Measurements from ENCODE around the gene GIPC1. TPM values are rescaled to one million over a fixed set of nuclear protein-coding genes. Genes with fewer than 3 reads are reported as not detected.

GIPC1 gene
- total and polyA plus RNA-seq, 9 donors = 14.7 to 64.5 (median 40.9) TPM

- H3K9me3 ChIP-seq = no peaks in the 10 kb centered on the region
- TF ChIP-seq, protein P1, sequence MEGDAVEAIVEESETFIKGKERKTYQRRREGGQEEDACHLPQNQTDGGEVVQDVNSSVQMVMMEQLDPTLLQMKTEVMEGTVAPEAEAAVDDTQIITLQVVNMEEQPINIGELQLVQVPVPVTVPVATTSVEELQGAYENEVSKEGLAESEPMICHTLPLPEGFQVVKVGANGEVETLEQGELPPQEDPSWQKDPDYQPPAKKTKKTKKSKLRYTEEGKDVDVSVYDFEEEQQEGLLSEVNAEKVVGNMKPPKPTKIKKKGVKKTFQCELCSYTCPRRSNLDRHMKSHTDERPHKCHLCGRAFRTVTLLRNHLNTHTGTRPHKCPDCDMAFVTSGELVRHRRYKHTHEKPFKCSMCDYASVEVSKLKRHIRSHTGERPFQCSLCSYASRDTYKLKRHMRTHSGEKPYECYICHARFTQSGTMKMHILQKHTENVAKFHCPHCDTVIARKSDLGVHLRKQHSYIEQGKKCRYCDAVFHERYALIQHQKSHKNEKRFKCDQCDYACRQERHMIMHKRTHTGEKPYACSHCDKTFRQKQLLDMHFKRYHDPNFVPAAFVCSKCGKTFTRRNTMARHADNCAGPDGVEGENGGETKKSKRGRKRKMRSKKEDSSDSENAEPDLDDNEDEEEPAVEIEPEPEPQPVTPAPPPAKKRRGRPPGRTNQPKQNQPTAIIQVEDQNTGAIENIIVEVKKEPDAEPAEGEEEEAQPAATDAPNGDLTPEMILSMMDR (IDR thresholded peaks at IDR 0.05) = no peak
- no peak for TF ChIP-seq EP300 (IDR thresholded peaks at IDR 0.05)
- TF ChIP-seq POLR2A (IDR thresholded peaks at IDR 0.05) = no peak
- H3K36me3 ChIP-seq = no peaks in the 10 kb centered on the region
- intact Hi-C loops (cut with DNase I) = no loop called here
- H3K4me1 ChIP-seq (ENCODE audit: insufficient read depth) = peaks cover 14% of the 10 kb centered on the region
- no peaks in the 10 kb centered on the region for H3K27me3 ChIP-seq
- DNase-seq = peak; percentile 53 to 79 (median 73)
- WGBS, 3 donors = 2 to 10% (median 3%) methylated on average over 21 to 84 of the region's 85 CpGs
- peak within 1 kb of the TSS; percentile 69 for H3K4me3 ChIP-seq
- H3K27ac ChIP-seq = peak within 1 kb of the TSS in 1 of 2 donors; percentile 67
Measured at GRCh38 chr19:14432791-14433553, 63.0 kb downstream of the GIPC1 start, which contains the start of gene PKN1. PKN1 (plus strand) TSS chr19:14433306; CDS start chr19:14433522, 216 bp downstream.

DNA sequence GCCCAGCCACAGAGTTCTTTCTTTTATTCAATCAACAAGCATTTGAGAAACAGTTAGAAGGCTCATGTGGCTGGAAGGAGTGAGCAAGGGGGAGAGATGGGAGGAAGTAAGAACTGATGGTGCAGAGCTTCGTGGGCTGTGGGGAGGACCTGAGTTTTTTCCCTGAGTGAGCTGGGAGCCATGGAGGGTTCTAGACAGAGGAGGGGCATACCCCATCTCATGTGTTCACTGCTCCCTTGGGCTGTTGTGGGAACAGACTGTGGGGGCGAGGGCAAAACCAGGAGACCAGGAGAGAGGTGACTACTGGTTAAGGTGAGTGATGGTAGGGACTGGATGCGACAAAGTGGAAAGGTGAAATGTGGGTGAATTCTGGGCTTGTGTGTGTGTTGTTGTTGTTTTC is 65.2 kb downstream of the GIPC1 start:
- TF ChIP-seq, protein P1 (IDR thresholded peaks at IDR 0.05) = no peak
- no peak for TF ChIP-seq EP300 (IDR thresholded peaks at IDR 0.05)
- TF ChIP-seq POLR2A (IDR thresholded peaks at IDR 0.05) = no peak
- no peaks in the 10 kb centered on the region for H3K27me3 ChIP-seq
- intact Hi-C loops (cut with DNase I) = no loop called here
- 65 to 70% (median 67%) methylated on average over 3 of the region's 3 CpGs for WGBS, 3 donors
- no peak for DNase-seq
- H3K4me3 ChIP-seq = no peak overlapping the region
- H3K9me3 ChIP-seq = no peaks in the 10 kb centered on the region
- H3K27ac ChIP-seq = no peak overlapping the region
- H3K36me3 ChIP-seq = no peaks in the 10 kb centered on the region
- peaks cover 14% of the 10 kb centered on the region for H3K4me1 ChIP-seq (ENCODE audit: insufficient read depth)

DNA sequence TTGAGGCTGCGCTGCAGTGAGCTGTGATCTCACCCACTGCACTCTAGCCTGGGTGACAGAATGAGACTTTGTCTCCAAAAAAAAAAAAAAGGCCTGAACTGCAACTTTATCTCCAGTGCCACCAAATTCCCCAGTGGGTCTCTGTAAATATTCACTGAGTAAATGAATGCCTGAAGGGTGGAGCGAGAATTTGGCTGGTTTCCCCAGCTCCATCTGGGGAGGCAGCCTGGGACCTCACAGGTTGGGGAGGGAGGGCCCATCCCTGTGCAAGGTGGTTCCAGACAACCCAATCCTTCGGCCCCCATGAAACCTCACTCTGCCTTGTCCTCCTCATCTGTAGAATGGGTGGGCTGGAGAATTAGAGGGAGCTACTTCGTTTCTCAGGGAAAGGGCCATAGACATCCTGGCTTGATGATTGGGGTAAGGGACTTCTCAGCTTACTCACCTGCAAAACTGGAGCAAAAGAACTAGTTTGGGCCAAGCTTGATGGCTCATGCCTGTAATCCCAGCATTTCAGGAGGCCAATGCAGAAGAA is 67.0 kb downstream of the GIPC1 start:
- TF ChIP-seq EP300 (IDR thresholded peaks at IDR 0.05) (no peak), POLR2A (IDR thresholded peaks at IDR 0.05) (no peak)
- TF ChIP-seq, protein P1 (IDR thresholded peaks at IDR 0.05) = no peak
- Histone ChIP-seq H3K27ac (no peak overlapping the region), H3K27me3 (no peaks in the 10 kb centered on the region), H3K36me3 (no peaks in the 10 kb centered on the region), H3K4me3 (no peak overlapping the region), H3K4me1 (ENCODE audit: insufficient read depth) (peaks cover 1% of the 10 kb centered on the region), H3K9me3 (no peaks in the 10 kb centered on the region)
- no peak for DNase-seq
- 75 to 87% (median 79%) methylated on average over 4 of the region's 4 CpGs for WGBS, 3 donors
- intact Hi-C loops (cut with DNase I) = no loop called here

MicroRNAs within 50 kb of the gene (microRNA counts, 767-probe panel; counts per million panel counts)
- 530 counts per million, percentile 78 among the panel's probes with 10 or more counts for microRNA hsa-miR-639

Small RNAs within 50 kb of the gene (microRNA-seq; reads per million reads assigned to microRNA genes)
- 0.18 to 1.7 (median 0.38) reads per million in 3 donors for gene MIR639

Small RNAs within 50 kb of the gene (small RNA-seq; reads per million reads assigned to genes)
- not detected for gene SNRPGP15

Other genes starting within 250 kb of the GIPC1 start
- 10 to 100 TPM in 5 of 7 donors, 1 to 10 TPM in 2; 5.0 to 41.6 (median 25.6) TPM for gene ADGRE5, start 114.7 kb downstream of the GIPC1 start, total RNA-seq
- 10 to 100 TPM in 1 of 2 donors, 1 to 10 TPM in 1; 8.3 to 26.3 TPM for gene ADGRE5, start 114.7 kb downstream of the GIPC1 start, polyA plus RNA-seq
- gene DDX39A, start 76.8 kb downstream of the GIPC1 start, total RNA-seq = 10 to 100 TPM; 23.8 to 48.4 (median 31.8) TPM
- gene DDX39A, start 76.8 kb downstream of the GIPC1 start, polyA plus RNA-seq = 10 to 100 TPM in 1 of 2 donors, 1 to 10 TPM in 1; 7.9 to 42.5 TPM
- 100 to 1,000 TPM in 1 of 7 donors, 10 to 100 TPM in 6; 42.3 to 128 (median 76.6) TPM for gene PKN1, start 62.8 kb downstream of the GIPC1 start, total RNA-seq
- 10 to 100 TPM; 16.6 to 53.9 TPM for gene PKN1, start 62.8 kb downstream of the GIPC1 start, polyA plus RNA-seq
- under 1 TPM in 3 of 7 donors, not detected in 4; 0.18 to 0.92 (median 0.32) TPM for gene PTGER1, start 20.8 kb downstream of the GIPC1 start, total RNA-seq
- gene PTGER1, start 20.8 kb downstream of the GIPC1 start, polyA plus RNA-seq = not detected
- gene DNAJB1, start 22.3 kb upstream of the GIPC1 start, total RNA-seq = 100 to 1,000 TPM in 3 of 7 donors, 10 to 100 TPM in 4; 53.7 to 151 (median 75.1) TPM
- 100 to 1,000 TPM in 1 of 2 donors, 10 to 100 TPM in 1; 52.4 to 123 TPM for gene DNAJB1, start 22.3 kb upstream of the GIPC1 start, polyA plus RNA-seq
- 100 to 1,000 TPM in 2 of 7 donors, 10 to 100 TPM in 5; 22.3 to 115 (median 78.2) TPM for gene TECR, start 33.5 kb upstream of the GIPC1 start, total RNA-seq
- gene TECR, start 33.5 kb upstream of the GIPC1 start, polyA plus RNA-seq = 10 to 100 TPM; 92.4 to 97.4 TPM
- 100 to 1,000 TPM in 6 of 7 donors, 10 to 100 TPM in 1; 86.9 to 429 (median 143) TPM for gene NDUFB7, start 75.9 kb upstream of the GIPC1 start, total RNA-seq
- gene NDUFB7, start 75.9 kb upstream of the GIPC1 start, polyA plus RNA-seq = 100 to 1,000 TPM in 1 of 2 donors, not detected in 1; 317 TPM
- gene CLEC17A, start 87.0 kb upstream of the GIPC1 start, total RNA-seq = under 1 TPM in 2 of 7 donors, not detected in 5; 0.20 TPM
- under 1 TPM in 1 of 2 donors, not detected in 1; 0.12 TPM for gene CLEC17A, start 87.0 kb upstream of the GIPC1 start, polyA plus RNA-seq
- under 1 TPM in 2 of 7 donors, not detected in 5; 0.13 to 0.15 TPM for gene ADGRE3, start 178.7 kb upstream of the GIPC1 start, total RNA-seq
- gene ADGRE3, start 178.7 kb upstream of the GIPC1 start, polyA plus RNA-seq = under 1 TPM in 1 of 2 donors, not detected in 1; 0.43 TPM
- gene ZNF333, start 193.9 kb upstream of the GIPC1 start, total RNA-seq = 10 to 100 TPM; 19.2 to 47.6 (median 35.0) TPM
- 10 to 100 TPM; 21.7 to 22.0 TPM for gene ZNF333, start 193.9 kb upstream of the GIPC1 start, polyA plus RNA-seq

Data from ovary (tissue), 9 donors.